Loucy (cell line): Measurements from ENCODE around the gene SYNE2.

ENCODE experiments used
- EZH2phosphoT487 ChIP-seq: fragments of 200-600 bp; IDR thresholded peaks from 2 replicates; pipeline ENCODE4 v1.6.1; 2018; ENCODE audit warnings: antibody characterized with exemption, mild to moderate bottlenecking, moderate library complexity, borderline replicate concordance
- TF ChIP-seq, protein P1 (sequence below): fragments of 200-600 bp; sonication (generic); conservative IDR thresholded peaks from 2 replicates; pipeline ENCODE4 v1.5.1; 2014; ENCODE audit warnings: mild to moderate bottlenecking, antibody characterized with exemption, low read length

DNA sequence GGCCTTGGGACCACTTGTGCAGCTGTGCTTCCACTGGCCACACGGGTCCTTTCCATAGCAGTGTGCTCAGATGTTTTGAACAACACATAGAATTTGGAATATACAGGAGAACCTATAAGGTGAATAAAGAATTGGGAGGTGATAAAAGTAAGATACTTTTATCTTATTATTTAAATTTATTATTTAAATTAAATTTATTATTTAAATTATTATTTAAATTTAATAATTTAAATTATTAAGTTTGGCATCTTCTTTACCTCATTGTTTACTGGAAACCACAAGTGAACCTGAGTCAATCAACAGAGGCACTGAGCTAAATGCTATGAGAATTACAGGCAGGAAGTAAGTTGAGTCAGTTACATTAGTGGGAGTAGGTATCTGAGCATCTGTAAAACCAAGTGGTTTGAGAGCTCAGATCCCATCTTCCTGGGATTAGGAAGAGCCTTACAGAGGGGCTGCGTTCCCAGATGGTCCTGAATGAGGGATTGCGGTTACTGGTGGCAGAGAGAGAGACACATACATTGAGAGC, 338.2 kb downstream of the SYNE2 start:
- TF ChIP-seq, protein P1, sequence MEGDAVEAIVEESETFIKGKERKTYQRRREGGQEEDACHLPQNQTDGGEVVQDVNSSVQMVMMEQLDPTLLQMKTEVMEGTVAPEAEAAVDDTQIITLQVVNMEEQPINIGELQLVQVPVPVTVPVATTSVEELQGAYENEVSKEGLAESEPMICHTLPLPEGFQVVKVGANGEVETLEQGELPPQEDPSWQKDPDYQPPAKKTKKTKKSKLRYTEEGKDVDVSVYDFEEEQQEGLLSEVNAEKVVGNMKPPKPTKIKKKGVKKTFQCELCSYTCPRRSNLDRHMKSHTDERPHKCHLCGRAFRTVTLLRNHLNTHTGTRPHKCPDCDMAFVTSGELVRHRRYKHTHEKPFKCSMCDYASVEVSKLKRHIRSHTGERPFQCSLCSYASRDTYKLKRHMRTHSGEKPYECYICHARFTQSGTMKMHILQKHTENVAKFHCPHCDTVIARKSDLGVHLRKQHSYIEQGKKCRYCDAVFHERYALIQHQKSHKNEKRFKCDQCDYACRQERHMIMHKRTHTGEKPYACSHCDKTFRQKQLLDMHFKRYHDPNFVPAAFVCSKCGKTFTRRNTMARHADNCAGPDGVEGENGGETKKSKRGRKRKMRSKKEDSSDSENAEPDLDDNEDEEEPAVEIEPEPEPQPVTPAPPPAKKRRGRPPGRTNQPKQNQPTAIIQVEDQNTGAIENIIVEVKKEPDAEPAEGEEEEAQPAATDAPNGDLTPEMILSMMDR, result no peak
- no peak for TF ChIP-seq EZH2phosphoT487
